GM18907 (cell line): Measurements from ENCODE around the gene TMEM164.

ENCODE experiments used
- ATAC-seq: cut with Tn5 transposase; IDR thresholded peaks from one replicate; pipeline ENCODE4 v1.9.1; 2021; ENCODE audit warnings: mild to moderate bottlenecking, moderate library complexity; ENCODE audit not compliant: unreplicated experiment

The TMEM164 gene

GRCh38 chrX:110161361-110161686 lies 158.4 kb downstream of the TMEM164 start:
- ATAC-seq, result no peak

GRCh38 chrX:110162131-110162530 lies 159.2 kb downstream of the TMEM164 start:
- no peak for ATAC-seq

DNA sequence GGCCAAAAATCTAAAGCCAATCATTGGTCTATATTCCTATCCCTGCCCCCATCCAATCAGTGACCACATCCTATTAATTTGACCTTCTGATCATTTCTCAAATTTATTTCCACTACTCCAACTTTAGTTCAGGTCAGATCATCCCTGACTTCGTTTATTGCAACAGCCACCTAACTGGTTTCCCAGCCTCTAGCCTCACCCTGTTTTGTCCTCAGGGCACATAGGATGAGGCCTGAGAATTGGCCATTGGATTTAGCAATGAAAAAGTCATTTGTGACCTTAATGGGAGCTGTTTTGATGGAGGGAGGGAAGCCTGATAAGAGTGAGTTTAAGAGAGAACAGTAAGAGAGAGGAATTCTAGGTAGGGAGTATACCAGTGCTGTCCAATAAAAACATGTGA lies 160.0 kb downstream of the TMEM164 start:
- ATAC-seq, result no peak

DNA sequence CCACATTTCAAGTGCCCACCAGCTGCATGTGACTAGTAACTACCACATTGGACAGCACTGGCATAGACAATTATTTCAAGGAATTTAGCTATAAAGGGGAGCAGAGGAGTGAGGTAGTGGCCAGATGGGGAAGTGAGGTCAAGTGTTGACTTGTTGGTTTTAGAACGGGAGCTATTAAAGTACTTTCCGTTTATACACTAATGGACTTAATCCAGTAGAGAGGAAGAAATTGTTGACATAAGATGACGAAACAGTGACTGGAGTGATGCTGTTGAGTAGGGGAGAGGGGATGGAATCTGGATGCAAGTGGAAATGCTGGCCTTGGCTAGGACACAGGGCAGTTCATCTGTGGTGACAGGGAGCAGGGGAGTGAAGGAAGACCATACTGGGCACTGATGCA lies 160.6 kb downstream of the TMEM164 start:
- no peak for ATAC-seq

- ATAC-seq, result no peak
Observed at GRCh38 chrX:110167952-110168451, 165.1 kb downstream of the TMEM164 start.

GRCh38 chrX:110168585-110168984 lies 165.7 kb downstream of the TMEM164 start:
- no peak for ATAC-seq

DNA sequence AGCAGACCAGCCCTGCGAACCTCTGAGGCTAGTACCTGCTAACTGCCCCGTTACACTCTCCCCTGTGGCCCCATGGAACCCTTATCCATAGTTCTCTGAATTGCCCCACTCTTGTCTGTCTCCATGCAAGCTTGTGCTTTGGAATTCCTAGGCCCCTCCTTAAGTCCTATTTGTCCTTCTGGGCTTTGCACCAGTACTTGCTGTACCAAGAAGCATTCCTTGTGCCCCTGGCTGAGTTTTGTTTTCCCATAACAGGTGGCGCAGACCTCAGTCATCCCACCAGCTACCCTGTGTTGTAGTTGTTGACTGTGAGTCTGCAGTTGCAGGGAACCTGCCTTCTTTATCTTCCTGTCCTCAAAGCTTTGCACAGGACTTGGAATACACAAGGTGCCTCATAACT lies 167.1 kb downstream of the TMEM164 start:
- no peak for ATAC-seq

GRCh38 chrX:110171442-110171841 lies 168.5 kb downstream of the TMEM164 start:
- ATAC-seq, result no peak

DNA sequence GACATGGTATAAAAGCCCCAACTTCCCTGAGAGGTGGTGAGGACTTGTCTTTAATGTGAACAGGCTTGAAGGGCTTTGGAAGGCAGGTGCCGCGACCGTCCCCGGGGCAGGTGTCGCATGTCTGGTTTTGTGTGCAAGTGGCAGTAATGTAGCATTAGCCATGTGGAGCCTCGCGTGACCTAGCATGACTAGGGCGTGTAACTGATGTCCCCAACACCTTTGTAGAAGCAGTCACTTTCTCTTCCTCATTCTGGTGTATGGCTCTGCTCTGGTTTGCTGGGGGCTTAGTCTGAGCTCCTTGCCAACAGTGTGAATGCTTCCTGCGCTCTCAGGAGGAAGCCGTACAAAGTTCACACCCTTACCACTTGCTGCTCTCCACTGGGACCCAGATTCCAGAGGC lies 169.3 kb downstream of the TMEM164 start:
- peak; percentile 99 for ATAC-seq

- no peak for ATAC-seq
Observed at GRCh38 chrX:110173192-110174175, 170.6 kb downstream of the TMEM164 start.

DNA sequence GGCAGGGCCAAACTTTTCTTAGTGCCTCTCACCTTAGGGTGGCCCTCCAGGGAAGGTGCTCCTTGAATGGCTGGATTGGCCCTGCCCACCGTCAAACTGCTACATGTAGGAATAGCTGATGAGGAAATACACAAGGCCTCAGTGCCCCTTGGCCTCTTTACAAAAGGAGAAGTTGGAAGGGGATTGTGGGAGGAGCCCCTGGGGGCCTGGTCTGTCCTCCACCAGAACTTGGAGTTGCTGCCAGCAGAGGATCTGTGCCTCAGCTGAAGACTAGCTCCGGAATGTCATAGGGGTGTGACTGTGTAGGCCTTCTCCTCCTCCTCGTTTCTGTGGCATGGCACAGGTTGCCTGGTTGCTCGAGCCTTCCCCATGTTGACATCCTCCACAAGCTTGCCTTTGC lies 172.2 kb downstream of the TMEM164 start:
- ATAC-seq, result no peak

GRCh38 chrX:110175696-110176095 lies 172.8 kb downstream of the TMEM164 start:
- ATAC-seq, result no peak

GRCh38 chrX:110178179-110178865 lies 175.4 kb downstream of the TMEM164 start:
- ATAC-seq, result no peak

GRCh38 chrX:110180176-110180927 lies 177.4 kb downstream of the TMEM164 start:
- ATAC-seq, result peak; percentile 29

DNA sequence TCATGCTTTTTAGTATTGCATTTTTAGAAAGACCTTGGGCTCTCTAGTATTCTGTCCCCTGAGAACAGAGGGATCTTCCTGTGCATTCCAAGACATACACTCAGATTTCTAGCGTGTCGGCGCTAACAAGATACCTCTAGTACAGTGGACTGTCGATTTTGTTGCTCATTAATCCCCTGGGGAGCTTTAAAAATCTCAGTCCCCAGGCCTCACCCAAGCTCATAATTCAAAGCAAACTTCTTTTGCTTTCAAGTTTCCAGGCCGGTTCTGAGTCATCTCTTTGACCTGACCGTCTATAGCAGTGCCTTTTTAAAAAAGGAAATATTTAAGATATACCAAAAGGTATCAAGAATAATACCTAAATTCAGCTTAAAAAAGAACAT lies 178.0 kb downstream of the TMEM164 start:
- ATAC-seq, result peak; percentile 77

DNA sequence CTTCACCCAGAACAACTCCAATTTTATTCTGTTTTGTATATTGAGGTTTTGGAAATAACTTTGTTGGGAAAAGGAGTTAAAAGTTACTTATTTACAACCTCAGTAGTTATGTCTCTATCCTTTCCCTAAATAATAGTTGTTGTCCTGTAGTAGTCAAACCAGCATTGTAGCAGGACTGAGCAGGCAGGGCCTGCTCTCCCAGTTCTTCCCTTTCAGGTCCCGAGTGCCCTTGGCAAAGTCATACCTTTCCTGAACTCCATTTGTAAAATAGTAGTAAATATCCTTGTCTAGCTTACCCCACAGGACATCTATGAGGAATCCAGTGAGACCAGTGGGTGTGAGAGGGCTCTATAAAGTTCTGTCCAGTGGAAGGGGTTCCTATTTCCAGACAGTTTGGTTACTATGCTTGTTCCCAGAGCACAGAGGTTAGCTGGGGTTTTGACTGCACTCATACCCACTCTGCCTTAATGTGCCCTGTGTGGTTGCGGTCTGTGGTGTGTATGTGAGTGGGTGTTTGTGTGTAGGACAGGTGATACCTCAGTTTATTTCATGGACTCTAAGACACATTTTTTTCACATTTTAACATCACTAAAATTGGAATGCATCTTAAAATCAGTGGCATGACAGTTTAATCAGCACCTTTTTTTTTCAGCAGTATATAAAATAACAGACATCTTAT lies 178.7 kb downstream of the TMEM164 start:
- no peak for ATAC-seq

- peak; percentile 56 for ATAC-seq
Observed at GRCh38 chrX:110182362-110182761, 179.4 kb downstream of the TMEM164 start.

- no peak for ATAC-seq
Observed at GRCh38 chrX:110182865-110183264, 180.0 kb downstream of the TMEM164 start.

DNA sequence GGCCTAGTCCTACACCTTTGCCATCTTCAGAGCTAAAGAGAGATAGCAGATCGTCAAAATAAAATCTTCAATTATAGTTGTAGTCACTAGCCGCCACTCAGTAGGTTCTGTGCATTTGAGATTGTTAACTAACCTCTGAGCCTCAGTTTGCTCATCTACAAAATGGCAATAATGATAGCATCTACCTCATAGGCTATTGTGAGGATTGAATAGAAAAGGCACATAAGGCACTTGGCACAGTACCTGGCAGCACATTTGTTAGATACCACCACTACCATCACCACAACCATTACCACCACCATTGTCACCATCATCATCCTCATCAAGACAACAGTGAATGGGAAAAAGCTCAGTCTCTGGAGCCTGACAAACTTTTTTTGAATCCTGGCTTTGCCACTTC lies 180.4 kb downstream of the TMEM164 start:
- ATAC-seq, result no peak

- ATAC-seq, result no peak
Observed at GRCh38 chrX:110188701-110189558, 186.0 kb downstream of the TMEM164 start.
